ENCODE results near the gene CBLC. TPM values are rescaled to one million over a fixed set of nuclear protein-coding genes. Genes with fewer than 3 reads are reported as not detected.

Gene CBLC
- total RNA-seq, 1 experiment from 2014 or later = 42.3 TPM

GRCh38 chr19:44744871-44745332 is 32.8 kb upstream of the CBLC start:
- Histone ChIP-seq H3K4me3 (ENCODE audit: low read depth, low read length) (no peak overlapping the region), H3K9me3 (no peaks in the 10 kb centered on the region), H3K27me3 (replicated peaks; ENCODE audit: control insufficient read depth, insufficient read depth, low read length) (no peaks in the 10 kb centered on the region), H3K4me1 (peaks cover 67% of the 10 kb centered on the region), H3K36me3 (ENCODE audit: control insufficient read depth, insufficient read depth, low read length) (no peaks in the 10 kb centered on the region)
- Mint-ChIP-seq H3K4me1 (ENCODE audit: low read depth, unreplicated experiment) (peaks cover 39% of the 10 kb centered on the region), H3K27me3 (ENCODE audit: insufficient read depth, unreplicated experiment) (no peaks in the 10 kb centered on the region), H3K27ac (ENCODE audit: unreplicated experiment) (peak overlapping the region; percentile 84), H3K4me3 (ENCODE audit: unreplicated experiment) (no peak overlapping the region), H3K36me3 (ENCODE audit: insufficient read depth, unreplicated experiment) (peaks cover 22% of the 10 kb centered on the region), H3K9me3 (ENCODE audit: unreplicated experiment) (no peaks in the 10 kb centered on the region)
- CTCF ChIA-PET = interaction anchor here (2.0 kb wide), 1 partner anchor 26 kb away, joined by 6 read pairs; no protein-coding TSS in a partner anchor
- no TSS peak for BruUV-seq (replicated peaks)
- POLR2A ChIA-PET = interaction anchor here (0.6 kb wide), 1 partner anchor 29 kb away, joined by 3 read pairs; no protein-coding TSS in a partner anchor
- intact Hi-C loops (cut with micrococcal nuclease; ENCODE audit: unreplicated experiment) = no loop called here
- no peak for TF ChIP-seq CTCF (IDR thresholded peaks at IDR 0.05; ENCODE audit: insufficient read depth in 1 of 2, low read depth in 1 of 2, low read length in 1 of 2, severe bottlenecking in 1 of 2, unreplicated experiment in 1 of 2)
- DNase-seq = peak in 1 of 2 experiments; percentile 70

- Mint-ChIP-seq H3K27ac (ENCODE audit: unreplicated experiment) (peak overlapping the region; percentile 84), H3K27me3 (ENCODE audit: insufficient read depth, unreplicated experiment) (no peaks in the 10 kb centered on the region), H3K36me3 (ENCODE audit: insufficient read depth, unreplicated experiment) (peaks cover 22% of the 10 kb centered on the region), H3K9me3 (ENCODE audit: unreplicated experiment) (no peaks in the 10 kb centered on the region), H3K4me3 (ENCODE audit: unreplicated experiment) (peak overlapping the region; percentile 55), H3K4me1 (ENCODE audit: low read depth, unreplicated experiment) (peaks cover 39% of the 10 kb centered on the region)
- no TSS peak for BruUV-seq (replicated peaks)
- H3K9me3 ChIP-seq = no peaks in the 10 kb centered on the region
- no peaks in the 10 kb centered on the region for H3K27me3 ChIP-seq (replicated peaks; ENCODE audit: control insufficient read depth, insufficient read depth, low read length)
- TF ChIP-seq CTCF (IDR thresholded peaks at IDR 0.05; ENCODE audit: insufficient read depth in 1 of 2, low read depth in 1 of 2, low read length in 1 of 2, severe bottlenecking in 1 of 2, unreplicated experiment in 1 of 2) = no peak
- no peak overlapping the region for H3K4me3 ChIP-seq (ENCODE audit: low read depth, low read length)
- H3K4me1 ChIP-seq = peaks cover 64% of the 10 kb centered on the region
- DNase-seq = peak in 1 of 2 experiments; percentile 72
- POLR2A ChIA-PET = interaction anchor here (0.6 kb wide), 1 partner anchor 28 kb away, joined by 3 read pairs; no protein-coding TSS in a partner anchor
- CTCF ChIA-PET = interaction anchor here (0.6 to 2.0 kb wide), 2 partner anchors 25 to 173 kb away, joined by 6 read pairs; no protein-coding TSS in a partner anchor
- intact Hi-C loops (cut with micrococcal nuclease; ENCODE audit: unreplicated experiment) = no loop called here
- no peaks in the 10 kb centered on the region for H3K36me3 ChIP-seq (ENCODE audit: control insufficient read depth, insufficient read depth, low read length)
Measured at GRCh38 chr19:44745341-44745831, 32.3 kb upstream of the CBLC start.

- H3K4me1 ChIP-seq = peaks cover 57% of the 10 kb centered on the region
- BruUV-seq (replicated peaks) = no TSS peak
- H3K27me3 Mint-ChIP-seq (ENCODE audit: insufficient read depth, unreplicated experiment) = no peaks in the 10 kb centered on the region
- H3K27ac Mint-ChIP-seq (ENCODE audit: unreplicated experiment) = peak overlapping the region; percentile 84
- no peaks in the 10 kb centered on the region for H3K36me3 ChIP-seq (ENCODE audit: control insufficient read depth, insufficient read depth, low read length)
- H3K36me3 Mint-ChIP-seq (ENCODE audit: insufficient read depth, unreplicated experiment) = peaks cover 27% of the 10 kb centered on the region
- no peaks in the 10 kb centered on the region for H3K9me3 Mint-ChIP-seq (ENCODE audit: unreplicated experiment)
- DNase-seq = no peak
- intact Hi-C loops (cut with micrococcal nuclease; ENCODE audit: unreplicated experiment) = loop anchor here (2.0 kb wide), 2 partner anchors 25 to 51 kb away; no protein-coding TSS in a partner anchor
- H3K9me3 ChIP-seq = no peaks in the 10 kb centered on the region
- H3K4me3 ChIP-seq (ENCODE audit: low read depth, low read length) = no peak overlapping the region
- H3K4me1 Mint-ChIP-seq (ENCODE audit: low read depth, unreplicated experiment) = peaks cover 39% of the 10 kb centered on the region
- no peak for TF ChIP-seq CTCF (IDR thresholded peaks at IDR 0.05; ENCODE audit: insufficient read depth in 1 of 2, low read depth in 1 of 2, low read length in 1 of 2, severe bottlenecking in 1 of 2, unreplicated experiment in 1 of 2)
- no peaks in the 10 kb centered on the region for H3K27me3 ChIP-seq (replicated peaks; ENCODE audit: control insufficient read depth, insufficient read depth, low read length)
- H3K4me3 Mint-ChIP-seq (ENCODE audit: unreplicated experiment) = peak overlapping the region; percentile 87
- CTCF ChIA-PET = interaction anchor here (0.6 to 1.0 kb wide), 2 partner anchors 24 to 174 kb away, joined by 3 to 6 read pairs; no protein-coding TSS in a partner anchor
- POLR2A ChIA-PET = no interaction called here
Measured at GRCh38 chr19:44745887-44746600, 31.6 kb upstream of the CBLC start.
